ENCODE measurements around the gene STX10.

DNA sequence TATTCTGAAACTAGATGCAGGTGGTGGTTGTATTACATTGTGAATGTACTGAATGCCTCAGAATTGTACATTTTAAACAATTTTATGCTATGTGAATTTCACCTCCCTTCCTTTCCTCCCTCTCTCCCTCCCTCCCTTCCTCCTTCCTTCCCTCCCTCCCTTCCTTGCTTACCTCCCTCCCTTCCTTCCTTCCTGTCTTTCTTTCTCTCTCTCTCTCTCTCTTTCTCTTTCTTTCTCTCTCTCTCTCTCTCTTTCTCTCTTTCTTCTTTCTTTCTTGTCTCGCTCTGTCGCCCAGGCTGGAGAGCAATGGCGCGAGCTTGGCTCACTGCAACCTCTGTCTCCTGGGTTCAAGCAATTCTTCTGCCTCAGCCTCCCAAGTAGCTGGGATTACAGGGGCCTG is 37.2 kb upstream of the STX10 start:
- TF ChIP-seq, protein P1, sequence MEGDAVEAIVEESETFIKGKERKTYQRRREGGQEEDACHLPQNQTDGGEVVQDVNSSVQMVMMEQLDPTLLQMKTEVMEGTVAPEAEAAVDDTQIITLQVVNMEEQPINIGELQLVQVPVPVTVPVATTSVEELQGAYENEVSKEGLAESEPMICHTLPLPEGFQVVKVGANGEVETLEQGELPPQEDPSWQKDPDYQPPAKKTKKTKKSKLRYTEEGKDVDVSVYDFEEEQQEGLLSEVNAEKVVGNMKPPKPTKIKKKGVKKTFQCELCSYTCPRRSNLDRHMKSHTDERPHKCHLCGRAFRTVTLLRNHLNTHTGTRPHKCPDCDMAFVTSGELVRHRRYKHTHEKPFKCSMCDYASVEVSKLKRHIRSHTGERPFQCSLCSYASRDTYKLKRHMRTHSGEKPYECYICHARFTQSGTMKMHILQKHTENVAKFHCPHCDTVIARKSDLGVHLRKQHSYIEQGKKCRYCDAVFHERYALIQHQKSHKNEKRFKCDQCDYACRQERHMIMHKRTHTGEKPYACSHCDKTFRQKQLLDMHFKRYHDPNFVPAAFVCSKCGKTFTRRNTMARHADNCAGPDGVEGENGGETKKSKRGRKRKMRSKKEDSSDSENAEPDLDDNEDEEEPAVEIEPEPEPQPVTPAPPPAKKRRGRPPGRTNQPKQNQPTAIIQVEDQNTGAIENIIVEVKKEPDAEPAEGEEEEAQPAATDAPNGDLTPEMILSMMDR (conservative IDR thresholded peaks at IDR 0.05): no peak
- TF ChIP-seq ZFX (IDR thresholded peaks at IDR 0.05): no peak

Data from C4-2B (cell line).